ENCODE data around the gene MGA. TPM values are rescaled to one million over a fixed set of nuclear protein-coding genes. Genes with fewer than 3 reads are reported as not detected.
A peak's percentile ranks its signal among the peaks of the same experiment; 100 is the strongest.

MGA gene
- total RNA-seq, 2 donors from 2014 or later, result 35.6 to 37.5 TPM

DNA sequence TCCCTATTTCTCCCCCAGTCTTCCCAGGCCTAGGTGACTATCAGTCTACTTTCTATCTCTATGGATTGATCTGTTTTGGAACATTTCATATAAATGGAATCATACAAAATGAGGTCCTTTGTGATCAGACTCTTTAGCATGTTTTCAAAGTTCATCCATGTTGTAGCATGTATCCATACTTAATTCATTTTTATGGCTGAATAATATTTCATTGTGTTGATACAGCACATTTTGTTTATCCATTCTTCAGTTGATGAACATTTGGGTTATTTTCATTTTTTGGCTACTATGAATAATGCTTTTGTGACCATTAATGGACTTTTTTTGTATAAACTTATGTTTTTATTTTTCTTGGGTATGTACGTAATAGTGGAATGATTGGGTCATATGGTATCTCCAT is 19.2 kb upstream of the MGA start:
- no peak overlapping the region for H3K27ac Mint-ChIP-seq
- no peaks in the 10 kb centered on the region for H3K9me3 Mint-ChIP-seq
- H3K27me3 Mint-ChIP-seq (ENCODE audit: low read depth), result no peaks in the 10 kb centered on the region
- H3K36me3 Mint-ChIP-seq (ENCODE audit: insufficient read depth in 2 of 2), result no peaks in the 10 kb centered on the region
- H3K4me3 Mint-ChIP-seq, result no peak overlapping the region
- no peak for ATAC-seq (replicated peaks in 1 of 2)
- no peak for DNase-seq
- H3K4me1 Mint-ChIP-seq (ENCODE audit: low read depth), result peaks cover 5% of the 10 kb centered on the region

GRCh38 chr15:41647262-41647661 is 12.9 kb upstream of the MGA start:
- Mint-ChIP-seq H3K27me3 (ENCODE audit: low read depth) (no peaks in the 10 kb centered on the region), H3K9me3 (peaks cover 0 to 3% of the 10 kb centered on the region in 2 donors), H3K4me1 (ENCODE audit: low read depth) (no peaks in the 10 kb centered on the region), H3K36me3 (ENCODE audit: insufficient read depth in 2 of 2) (no peaks in the 10 kb centered on the region), H3K27ac (no peak overlapping the region), H3K4me3 (no peak overlapping the region)
- no peak for DNase-seq
- no peak for ATAC-seq (replicated peaks in 1 of 2)

DNA sequence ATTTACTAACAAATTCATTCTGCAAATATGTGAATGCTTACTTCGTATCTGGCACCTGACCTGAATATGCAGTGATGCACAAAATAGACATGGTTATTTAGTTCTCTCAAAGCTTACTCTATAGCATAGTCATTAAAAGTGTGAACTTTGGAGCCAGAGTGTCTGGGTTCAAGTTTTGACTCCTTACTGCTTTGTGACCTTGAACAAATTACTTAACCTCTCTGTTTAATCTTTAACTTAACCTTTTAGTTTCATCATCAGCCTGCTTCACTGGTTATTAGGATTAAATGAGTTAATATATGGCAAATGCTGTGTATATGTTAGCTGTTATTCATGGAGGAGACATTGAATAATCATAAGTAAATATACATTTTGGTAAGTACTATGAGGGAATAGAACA is 12.1 kb upstream of the MGA start:
- Mint-ChIP-seq H3K4me1 (ENCODE audit: low read depth) (no peaks in the 10 kb centered on the region), H3K27me3 (ENCODE audit: low read depth) (no peaks in the 10 kb centered on the region), H3K4me3 (no peak overlapping the region), H3K36me3 (ENCODE audit: insufficient read depth in 2 of 2) (no peaks in the 10 kb centered on the region), H3K27ac (no peak overlapping the region), H3K9me3 (peaks cover 0 to 3% of the 10 kb centered on the region in 2 donors)
- ATAC-seq (replicated peaks in 1 of 2) (no peak), DNase-seq (no peak)

DNA sequence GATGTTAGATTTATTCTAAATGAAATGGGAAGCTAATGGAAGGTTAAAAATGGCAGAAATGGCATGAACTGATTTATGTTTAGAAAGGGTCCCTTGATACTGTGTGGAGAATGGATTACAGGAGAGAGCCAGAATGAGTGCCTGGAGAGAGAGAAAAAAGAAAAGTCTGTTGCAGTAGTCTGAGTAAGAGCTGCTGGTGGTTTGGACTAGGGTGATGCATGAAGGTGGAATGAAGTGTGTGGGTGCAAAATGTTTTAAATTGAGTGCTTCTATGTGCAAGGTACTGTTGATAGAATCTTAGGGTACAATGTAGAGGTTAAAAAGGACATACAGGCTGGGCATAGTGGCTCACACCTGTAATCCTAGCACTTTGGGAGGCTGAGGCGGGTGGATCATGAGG is 11.4 kb upstream of the MGA start:
- no peaks in the 10 kb centered on the region for H3K4me1 Mint-ChIP-seq (ENCODE audit: low read depth)
- H3K9me3 Mint-ChIP-seq, result peaks cover 0 to 3% of the 10 kb centered on the region in 2 donors
- no peak overlapping the region for H3K27ac Mint-ChIP-seq
- no peaks in the 10 kb centered on the region for H3K36me3 Mint-ChIP-seq (ENCODE audit: insufficient read depth in 2 of 2)
- H3K27me3 Mint-ChIP-seq (ENCODE audit: low read depth), result no peaks in the 10 kb centered on the region
- ATAC-seq (replicated peaks in 1 of 2), result no peak
- no peak overlapping the region for H3K4me3 Mint-ChIP-seq
- no peak for DNase-seq

- ATAC-seq (replicated peaks in 1 of 2), result no peak
- H3K4me1 Mint-ChIP-seq (ENCODE audit: low read depth), result no peaks in the 10 kb centered on the region
- no peak for DNase-seq
- H3K4me3 Mint-ChIP-seq, result no peak overlapping the region
- H3K27me3 Mint-ChIP-seq (ENCODE audit: low read depth), result no peaks in the 10 kb centered on the region
- H3K36me3 Mint-ChIP-seq (ENCODE audit: insufficient read depth in 2 of 2), result no peaks in the 10 kb centered on the region
- H3K9me3 Mint-ChIP-seq, result peaks cover 0 to 3% of the 10 kb centered on the region in 2 donors
- no peak overlapping the region for H3K27ac Mint-ChIP-seq
Measured at GRCh38 chr15:41650806-41651205, 9.4 kb upstream of the MGA start.

DNA sequence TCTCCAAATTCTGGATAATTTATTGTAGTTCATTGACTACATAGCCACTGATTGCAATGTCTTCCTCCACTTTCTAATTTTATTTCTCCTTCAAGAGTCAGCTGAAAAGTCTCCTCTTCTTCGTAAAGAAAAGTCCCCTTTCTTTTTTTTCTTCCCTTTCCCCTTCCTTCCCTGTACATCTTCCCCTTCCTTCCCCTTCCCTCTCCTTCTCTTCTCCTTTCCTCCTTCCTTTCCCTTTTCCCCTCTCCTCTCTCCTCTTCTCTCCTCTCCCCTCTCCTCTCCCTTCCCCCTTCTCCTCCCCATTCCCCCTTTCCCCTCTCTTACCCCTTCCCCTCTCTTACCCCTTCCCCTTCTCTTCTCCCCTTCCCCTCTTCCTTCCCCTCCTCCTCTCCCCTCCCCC is 8.8 kb upstream of the MGA start:
- ATAC-seq (replicated peaks in 1 of 2) (no peak), DNase-seq (no peak)
- Mint-ChIP-seq H3K36me3 (ENCODE audit: insufficient read depth in 2 of 2) (no peaks in the 10 kb centered on the region), H3K27ac (no peak overlapping the region), H3K4me3 (no peak overlapping the region), H3K9me3 (peaks cover 0 to 3% of the 10 kb centered on the region in 2 donors), H3K4me1 (ENCODE audit: low read depth) (no peaks in the 10 kb centered on the region), H3K27me3 (ENCODE audit: low read depth) (no peaks in the 10 kb centered on the region)

GRCh38 chr15:41653760-41654159 is 6.4 kb upstream of the MGA start:
- H3K27ac Mint-ChIP-seq, result no peak overlapping the region
- H3K27me3 Mint-ChIP-seq (ENCODE audit: low read depth), result peaks cover 4% of the 10 kb centered on the region
- peaks cover under 1% of the 10 kb centered on the region for H3K4me1 Mint-ChIP-seq (ENCODE audit: low read depth)
- peaks cover 0 to 3% of the 10 kb centered on the region in 2 donors for H3K9me3 Mint-ChIP-seq
- H3K36me3 Mint-ChIP-seq (ENCODE audit: insufficient read depth in 2 of 2), result no peaks in the 10 kb centered on the region
- no peak overlapping the region for H3K4me3 Mint-ChIP-seq
- DNase-seq, result no peak
- no peak for ATAC-seq (replicated peaks in 1 of 2)

- H3K27ac Mint-ChIP-seq, result no peak overlapping the region
- H3K9me3 Mint-ChIP-seq, result peaks cover 2% of the 10 kb centered on the region in 2 donors
- H3K4me1 Mint-ChIP-seq (ENCODE audit: low read depth), result peaks cover 17% of the 10 kb centered on the region
- H3K4me3 Mint-ChIP-seq, result no peak overlapping the region
- DNase-seq, result no peak
- H3K36me3 Mint-ChIP-seq (ENCODE audit: insufficient read depth in 2 of 2), result peaks cover 3 to 4% of the 10 kb centered on the region in 2 donors
- peaks cover 17% of the 10 kb centered on the region for H3K27me3 Mint-ChIP-seq (ENCODE audit: low read depth)
- ATAC-seq (replicated peaks in 1 of 2), result no peak
Measured at GRCh38 chr15:41655716-41656115, 4.5 kb upstream of the MGA start.

- H3K4me1 Mint-ChIP-seq (ENCODE audit: low read depth), result peaks cover 22% of the 10 kb centered on the region
- DNase-seq (no peak), ATAC-seq (replicated peaks in 1 of 2) (no peak)
- H3K4me3 Mint-ChIP-seq, result no peak overlapping the region
- H3K9me3 Mint-ChIP-seq, result peaks cover 0 to 2% of the 10 kb centered on the region in 2 donors
- H3K27me3 Mint-ChIP-seq (ENCODE audit: low read depth), result peaks cover 17% of the 10 kb centered on the region
- H3K27ac Mint-ChIP-seq, result no peak overlapping the region
- peaks cover 4 to 6% of the 10 kb centered on the region in 2 donors for H3K36me3 Mint-ChIP-seq (ENCODE audit: insufficient read depth in 2 of 2)
Measured at GRCh38 chr15:41656188-41656587, 4.0 kb upstream of the MGA start.

GRCh38 chr15:41658689-41659088 is 1.5 kb upstream of the MGA start:
- peaks cover 0 to 2% of the 10 kb centered on the region in 2 donors for H3K9me3 Mint-ChIP-seq
- no peak for ATAC-seq (replicated peaks in 1 of 2)
- H3K4me1 Mint-ChIP-seq (ENCODE audit: low read depth), result peaks cover 46% of the 10 kb centered on the region
- DNase-seq, result no peak
- H3K36me3 Mint-ChIP-seq (ENCODE audit: insufficient read depth in 2 of 2), result peaks cover 6 to 7% of the 10 kb centered on the region in 2 donors
- no peak overlapping the region for H3K4me3 Mint-ChIP-seq
- peaks cover 17% of the 10 kb centered on the region for H3K27me3 Mint-ChIP-seq (ENCODE audit: low read depth)
- no peak overlapping the region for H3K27ac Mint-ChIP-seq

- H3K27me3 Mint-ChIP-seq (ENCODE audit: low read depth), result peaks cover 17% of the 10 kb centered on the region
- peaks cover 0 to 2% of the 10 kb centered on the region in 2 donors for H3K9me3 Mint-ChIP-seq
- ATAC-seq (replicated peaks in 1 of 2) (no peak), DNase-seq (no peak)
- no peak overlapping the region for H3K27ac Mint-ChIP-seq
- peak overlapping the region in 1 of 2 donors; percentile 95 for H3K4me3 Mint-ChIP-seq
- H3K4me1 Mint-ChIP-seq (ENCODE audit: low read depth), result peaks cover 49% of the 10 kb centered on the region
- peaks cover 6 to 7% of the 10 kb centered on the region in 2 donors for H3K36me3 Mint-ChIP-seq (ENCODE audit: insufficient read depth in 2 of 2)
Measured at GRCh38 chr15:41659190-41659589, 1.0 kb upstream of the MGA start.

GRCh38 chr15:41659855-41660234 is 360 bp upstream of the MGA start:
- no peak for DNase-seq
- Mint-ChIP-seq H3K27ac (peak overlapping the region; percentile 87), H3K4me3 (peak overlapping the region; percentile 90 to 95), H3K4me1 (ENCODE audit: low read depth) (peaks cover 53% of the 10 kb centered on the region), H3K36me3 (ENCODE audit: insufficient read depth in 2 of 2) (peaks cover 6 to 7% of the 10 kb centered on the region in 2 donors), H3K27me3 (ENCODE audit: low read depth) (peaks cover 17% of the 10 kb centered on the region), H3K9me3 (peaks cover 0 to 2% of the 10 kb centered on the region in 2 donors)
- ATAC-seq (replicated peaks in 1 of 2), result no peak

DNA sequence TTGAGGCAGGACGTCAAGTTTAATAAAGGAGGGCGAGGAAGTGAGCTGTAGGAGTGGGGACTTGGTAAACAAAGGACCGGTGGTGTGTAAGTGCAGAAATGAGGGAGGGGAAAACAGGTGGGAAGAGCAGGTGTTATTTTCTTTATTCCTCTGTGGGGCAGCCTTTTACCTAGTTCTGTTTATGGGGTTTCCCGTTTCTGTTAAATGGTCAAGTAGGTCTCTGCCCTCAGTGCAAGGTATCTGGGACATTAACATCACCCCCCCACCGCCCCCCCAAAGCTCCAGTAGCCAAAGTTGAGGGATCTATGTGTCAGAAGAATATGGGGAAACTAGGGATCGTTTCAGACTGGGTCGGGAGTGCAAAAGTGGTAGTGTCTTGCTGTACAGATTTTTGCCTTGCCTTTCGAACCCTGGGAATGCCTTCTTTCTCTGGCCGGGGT is 893 bp downstream of the MGA start:
- H3K27ac Mint-ChIP-seq, result peak overlapping the region; percentile 87
- peaks cover 17% of the 10 kb centered on the region for H3K27me3 Mint-ChIP-seq (ENCODE audit: low read depth)
- peaks cover 0 to 2% of the 10 kb centered on the region in 2 donors for H3K9me3 Mint-ChIP-seq
- no peak for DNase-seq
- peaks cover 62% of the 10 kb centered on the region for H3K4me1 Mint-ChIP-seq (ENCODE audit: low read depth)
- no peak for ATAC-seq (replicated peaks in 1 of 2)
- peaks cover 6 to 7% of the 10 kb centered on the region in 2 donors for H3K36me3 Mint-ChIP-seq (ENCODE audit: insufficient read depth in 2 of 2)
- H3K4me3 Mint-ChIP-seq, result peak overlapping the region; percentile 90 to 95

- ATAC-seq (replicated peaks in 1 of 2) (peak; percentile 18 to 27), DNase-seq (peak; percentile 64 to 70)
- H3K4me3 Mint-ChIP-seq, result peak overlapping the region; percentile 90 to 95
- peaks cover 17% of the 10 kb centered on the region for H3K27me3 Mint-ChIP-seq (ENCODE audit: low read depth)
- H3K36me3 Mint-ChIP-seq (ENCODE audit: insufficient read depth in 2 of 2), result peaks cover 6 to 7% of the 10 kb centered on the region in 2 donors
- H3K27ac Mint-ChIP-seq, result peak overlapping the region; percentile 87
- H3K4me1 Mint-ChIP-seq (ENCODE audit: low read depth), result peaks cover 68% of the 10 kb centered on the region
- peaks cover 0 to 2% of the 10 kb centered on the region in 2 donors for H3K9me3 Mint-ChIP-seq
Measured at GRCh38 chr15:41661518-41662225, 1.5 kb downstream of the MGA start.
